Dendritic cell treated with granulocyte-macrophage colony-stimulating factor and Interleukin-4, amounts not matched to agents 40 ng/mL and 50 ng/mL, for 4 days (primary cell): ENCODE measurements around the gene GOLGA8J.
"Not testable (repeated sequence)": the region's sequence is repeated elsewhere in the genome, so short reads cannot be mapped to it uniquely, and the experiment has no call there.

Experiments used
- H3K27ac Mint-ChIP-seq: one replicate; pipeline ENCODE4 v1.8.0; 2022; ENCODE audit warnings: mild to moderate bottlenecking, mixed read lengths
- H3K27me3 Mint-ChIP-seq: one replicate; pipeline ENCODE4 v1.8.0; 2022; ENCODE audit warnings: mild to moderate bottlenecking, mixed read lengths
- H3K36me3 Mint-ChIP-seq: one replicate; pipeline ENCODE4 v1.8.0; 2022; ENCODE audit warnings: low read depth, mixed read lengths
- H3K4me1 Mint-ChIP-seq: one replicate; pipeline ENCODE4 v1.8.0; 2022; ENCODE audit warnings: low read depth, mixed read lengths
- H3K4me3 Mint-ChIP-seq: one replicate; pipeline ENCODE4 v1.8.0; 2022; ENCODE audit warnings: mild to moderate bottlenecking, moderate library complexity, mixed read lengths
- H3K9me3 Mint-ChIP-seq: one replicate; pipeline ENCODE4 v1.8.0; 2022; ENCODE audit warnings: mixed read lengths
- intact Hi-C: fragments of 100-400 bp; cut with micrococcal nuclease; formaldehyde crosslinking; loops from one replicate; pipeline ENCODE4 v1.15.0; 2022

The GOLGA8J gene

GRCh38 chr15:30082655-30083054 is at the start of gene GOLGA8J:
Gene GOLGA8J, plus strand, starts transcription at chr15:30082955. Its CDS starts 98 bp downstream, at chr15:30083053.
- H3K36me3 Mint-ChIP-seq, H3K4me1 Mint-ChIP-seq, H3K4me3 Mint-ChIP-seq, H3K9me3 Mint-ChIP-seq, H3K27me3 Mint-ChIP-seq, intact Hi-C loops, H3K27ac Mint-ChIP-seq: not testable (repeated sequence)

GRCh38 chr15:30033211-30033610 is 49.5 kb upstream of the GOLGA8J start:
- no peak overlapping the region for H3K4me3 Mint-ChIP-seq
- no peaks in the 10 kb centered on the region for H3K9me3 Mint-ChIP-seq
- H3K4me1 Mint-ChIP-seq, result no peaks in the 10 kb centered on the region
- no peak overlapping the region for H3K27ac Mint-ChIP-seq
- intact Hi-C loops, result no loop called here
- no peaks in the 10 kb centered on the region for H3K36me3 Mint-ChIP-seq
- no peaks in the 10 kb centered on the region for H3K27me3 Mint-ChIP-seq

- H3K36me3 Mint-ChIP-seq, result no peaks in the 10 kb centered on the region
- no peaks in the 10 kb centered on the region for H3K9me3 Mint-ChIP-seq
- no peaks in the 10 kb centered on the region for H3K4me1 Mint-ChIP-seq
- no peak overlapping the region for H3K27ac Mint-ChIP-seq
- H3K4me3 Mint-ChIP-seq, result no peak overlapping the region
- intact Hi-C loops, result no loop called here
- no peaks in the 10 kb centered on the region for H3K27me3 Mint-ChIP-seq
Observed at GRCh38 chr15:30033763-30034162, 49.0 kb upstream of the GOLGA8J start.

GRCh38 chr15:30036036-30036703 is 46.6 kb upstream of the GOLGA8J start:
- Mint-ChIP-seq H3K9me3 (no peaks in the 10 kb centered on the region), H3K36me3 (no peaks in the 10 kb centered on the region), H3K4me1 (no peaks in the 10 kb centered on the region), H3K4me3 (no peak overlapping the region), H3K27me3 (no peaks in the 10 kb centered on the region), H3K27ac (no peak overlapping the region)
- intact Hi-C loops, result no loop called here

- Mint-ChIP-seq H3K36me3 (no peaks in the 10 kb centered on the region), H3K27ac (no peak overlapping the region), H3K9me3 (no peaks in the 10 kb centered on the region), H3K4me3 (no peak overlapping the region), H3K4me1 (no peaks in the 10 kb centered on the region), H3K27me3 (no peaks in the 10 kb centered on the region)
- intact Hi-C loops, result no loop called here
Observed at GRCh38 chr15:30038667-30039523, 43.9 kb upstream of the GOLGA8J start.

- no peak overlapping the region for H3K27ac Mint-ChIP-seq
- no peaks in the 10 kb centered on the region for H3K9me3 Mint-ChIP-seq
- H3K4me3 Mint-ChIP-seq, result no peak overlapping the region
- peaks cover 16% of the 10 kb centered on the region for H3K27me3 Mint-ChIP-seq
- intact Hi-C loops, result no loop called here
- no peaks in the 10 kb centered on the region for H3K4me1 Mint-ChIP-seq
- H3K36me3 Mint-ChIP-seq, result no peaks in the 10 kb centered on the region
Observed at GRCh38 chr15:30041868-30042267, 40.9 kb upstream of the GOLGA8J start.

- Mint-ChIP-seq H3K36me3 (no peaks in the 10 kb centered on the region), H3K27ac (no peak overlapping the region), H3K4me3 (no peak overlapping the region), H3K4me1 (no peaks in the 10 kb centered on the region), H3K27me3 (peaks cover 16% of the 10 kb centered on the region), H3K9me3 (no peaks in the 10 kb centered on the region)
- intact Hi-C loops, result no loop called here
Observed at GRCh38 chr15:30042556-30042955, 40.2 kb upstream of the GOLGA8J start.

GRCh38 chr15:30043211-30043655 is 39.5 kb upstream of the GOLGA8J start:
- Mint-ChIP-seq H3K4me1 (no peaks in the 10 kb centered on the region), H3K9me3 (no peaks in the 10 kb centered on the region), H3K4me3 (no peak overlapping the region), H3K27ac (no peak overlapping the region), H3K36me3 (no peaks in the 10 kb centered on the region), H3K27me3 (peaks cover 19% of the 10 kb centered on the region)
- intact Hi-C loops, result no loop called here

- intact Hi-C loops, result no loop called here
- H3K36me3 Mint-ChIP-seq, result no peaks in the 10 kb centered on the region
- no peaks in the 10 kb centered on the region for H3K4me1 Mint-ChIP-seq
- peaks cover 21% of the 10 kb centered on the region for H3K27me3 Mint-ChIP-seq
- no peak overlapping the region for H3K4me3 Mint-ChIP-seq
- H3K27ac Mint-ChIP-seq, result no peak overlapping the region
- H3K9me3 Mint-ChIP-seq, result no peaks in the 10 kb centered on the region
Observed at GRCh38 chr15:30044377-30044776, 38.4 kb upstream of the GOLGA8J start.

GRCh38 chr15:30044826-30045225 is 37.9 kb upstream of the GOLGA8J start:
- H3K27ac Mint-ChIP-seq, H3K9me3 Mint-ChIP-seq, intact Hi-C loops, H3K4me1 Mint-ChIP-seq, H3K4me3 Mint-ChIP-seq, H3K36me3 Mint-ChIP-seq: not testable (repeated sequence)
- H3K27me3 Mint-ChIP-seq, result peaks cover 22% of the 10 kb centered on the region

GRCh38 chr15:30045248-30046041 is 37.3 kb upstream of the GOLGA8J start:
- intact Hi-C loops, H3K4me1 Mint-ChIP-seq, H3K36me3 Mint-ChIP-seq, H3K4me3 Mint-ChIP-seq, H3K27ac Mint-ChIP-seq, H3K9me3 Mint-ChIP-seq: not testable (repeated sequence)
- peaks cover 22% of the 10 kb centered on the region for H3K27me3 Mint-ChIP-seq

- intact Hi-C loops, result no loop called here
- Mint-ChIP-seq H3K9me3 (no peaks in the 10 kb centered on the region), H3K27ac (no peak overlapping the region), H3K4me1 (no peaks in the 10 kb centered on the region), H3K4me3 (no peak overlapping the region), H3K27me3 (peaks cover 22% of the 10 kb centered on the region), H3K36me3 (no peaks in the 10 kb centered on the region)
Observed at GRCh38 chr15:30046430-30046829, 36.3 kb upstream of the GOLGA8J start.

GRCh38 chr15:30055604-30056003 is 27.2 kb upstream of the GOLGA8J start:
- intact Hi-C loops, result no loop called here
- H3K36me3 Mint-ChIP-seq, result no peaks in the 10 kb centered on the region
- no peaks in the 10 kb centered on the region for H3K9me3 Mint-ChIP-seq
- no peak overlapping the region for H3K4me3 Mint-ChIP-seq
- H3K27me3 Mint-ChIP-seq, result peaks cover 11% of the 10 kb centered on the region
- no peak overlapping the region for H3K27ac Mint-ChIP-seq
- no peaks in the 10 kb centered on the region for H3K4me1 Mint-ChIP-seq

GRCh38 chr15:30056166-30056565 is 26.6 kb upstream of the GOLGA8J start:
- H3K27me3 Mint-ChIP-seq, result peaks cover 11% of the 10 kb centered on the region
- intact Hi-C loops, result no loop called here
- H3K9me3 Mint-ChIP-seq, result no peaks in the 10 kb centered on the region
- H3K36me3 Mint-ChIP-seq, result no peaks in the 10 kb centered on the region
- H3K27ac Mint-ChIP-seq, result no peak overlapping the region
- H3K4me3 Mint-ChIP-seq, result no peak overlapping the region
- no peaks in the 10 kb centered on the region for H3K4me1 Mint-ChIP-seq
